ENCODE measurements around the gene RXRB. TPM values are rescaled to one million over a fixed set of nuclear protein-coding genes. Genes with fewer than 3 reads are reported as not detected.

Gene RXRB
- total RNA-seq, 3 donors from 2014 or later = 55.2 to 62.3 (median 60.8) TPM

GRCh38 chr6:33217246-33217645 lies 16.8 kb upstream of the RXRB start:
- no peak for DNase-seq
- Mint-ChIP-seq H3K4me3 (no peak overlapping the region), H3K27me3 (ENCODE audit: low read depth) (peaks cover 43% of the 10 kb centered on the region), H3K4me1 (ENCODE audit: low read depth) (peaks cover 19% of the 10 kb centered on the region), H3K9me3 (no peaks in the 10 kb centered on the region), H3K36me3 (ENCODE audit: insufficient read depth) (no peaks in the 10 kb centered on the region)
- ATAC-seq = no peak

DNA sequence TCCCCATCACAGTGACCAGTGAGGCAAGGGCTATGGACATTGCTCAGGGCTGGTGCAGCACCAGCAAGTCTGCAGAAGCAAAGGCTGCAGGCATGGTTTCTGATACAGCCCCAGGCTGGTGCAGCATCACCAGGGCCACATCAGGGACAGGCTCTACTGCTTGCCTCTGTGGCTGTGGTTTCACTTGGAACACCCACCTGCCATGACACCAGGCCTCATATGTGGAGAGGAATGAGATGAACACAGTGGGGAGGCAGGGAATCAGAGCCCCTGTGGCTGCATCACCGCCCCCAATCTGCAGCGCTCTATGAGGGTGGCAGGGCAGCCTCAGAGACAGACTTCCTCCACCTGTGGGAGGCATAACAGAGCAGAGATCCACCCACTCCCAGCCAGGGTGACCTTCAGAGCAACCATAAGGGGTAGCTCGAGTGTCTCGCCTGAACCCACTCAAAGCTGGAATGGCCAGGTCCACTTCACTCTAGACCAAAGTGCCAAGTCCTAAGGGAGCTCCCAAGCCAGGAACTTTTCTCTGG lies 15.7 kb upstream of the RXRB start:
- H3K36me3 Mint-ChIP-seq (ENCODE audit: insufficient read depth) = peaks cover 2% of the 10 kb centered on the region
- peaks cover 21% of the 10 kb centered on the region for H3K4me1 Mint-ChIP-seq (ENCODE audit: low read depth)
- ATAC-seq (no peak), DNase-seq (no peak)
- no peaks in the 10 kb centered on the region for H3K9me3 Mint-ChIP-seq
- H3K27me3 Mint-ChIP-seq (ENCODE audit: low read depth) = peaks cover 38% of the 10 kb centered on the region
- H3K4me3 Mint-ChIP-seq = no peak overlapping the region

DNA sequence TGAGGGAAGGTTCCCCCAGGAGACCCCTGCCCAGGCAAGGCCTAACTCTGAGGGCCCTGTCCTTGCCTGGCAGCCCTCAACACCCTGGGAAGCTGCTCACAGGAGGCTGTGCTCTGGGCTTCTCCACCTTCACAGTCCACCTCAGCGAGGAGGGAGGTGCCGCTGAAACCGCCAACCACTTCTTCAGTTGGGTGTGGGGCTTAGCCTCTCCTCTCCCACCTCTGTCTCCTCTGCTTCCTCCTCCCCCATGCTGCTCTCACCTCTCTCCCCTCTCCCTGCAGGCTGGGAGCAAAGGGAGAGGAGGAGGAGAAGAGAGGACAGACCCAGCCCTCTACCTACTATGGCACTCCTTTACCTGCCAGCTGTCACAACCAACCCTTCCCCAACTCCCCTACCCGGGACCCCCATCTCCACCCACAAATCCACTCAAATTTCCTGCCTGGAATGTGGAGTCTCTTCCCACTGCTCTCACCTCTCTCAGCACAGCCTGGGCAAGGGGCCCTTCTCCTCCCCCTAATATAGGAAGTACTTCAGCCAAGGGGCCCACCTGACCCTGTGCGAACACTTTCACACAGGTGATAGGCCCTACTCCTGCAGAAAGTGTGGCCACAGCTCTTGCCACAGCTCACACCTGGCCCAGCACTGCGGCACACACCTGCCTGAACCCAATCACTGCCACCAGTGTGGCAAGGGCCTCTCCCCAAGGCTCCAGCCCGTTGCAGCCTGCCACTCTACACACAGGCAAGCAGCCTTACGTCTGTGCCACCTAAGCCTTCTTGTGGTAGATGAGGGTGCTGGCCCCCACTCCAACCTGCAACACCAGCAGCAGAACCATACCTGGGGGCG lies 15.0 kb upstream of the RXRB start:
- Mint-ChIP-seq H3K27me3 (ENCODE audit: low read depth) (peaks cover 37% of the 10 kb centered on the region), H3K4me1 (ENCODE audit: low read depth) (peaks cover 21% of the 10 kb centered on the region), H3K36me3 (ENCODE audit: insufficient read depth) (peaks cover 8% of the 10 kb centered on the region), H3K4me3 (no peak overlapping the region), H3K9me3 (no peaks in the 10 kb centered on the region)
- no peak for DNase-seq
- no peak for ATAC-seq

DNA sequence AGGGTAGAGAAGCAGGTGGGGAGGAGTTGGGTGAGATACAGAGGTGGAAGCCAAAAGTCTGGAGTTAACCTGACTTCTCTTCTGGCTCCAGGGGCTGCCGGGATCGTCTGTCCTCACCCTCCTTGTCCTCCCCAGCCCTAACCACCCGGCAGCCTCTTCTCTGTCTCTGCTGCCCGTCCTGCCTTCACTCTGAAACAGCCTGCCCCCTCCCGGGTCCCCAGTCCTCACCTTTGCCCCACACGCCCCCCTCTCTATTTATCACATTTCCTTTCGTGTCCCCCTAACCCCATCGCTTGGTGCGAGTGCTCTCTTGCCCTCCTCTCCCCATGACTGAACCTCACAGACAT lies 13.5 kb upstream of the RXRB start:
- peaks cover 20% of the 10 kb centered on the region for H3K36me3 Mint-ChIP-seq (ENCODE audit: insufficient read depth)
- H3K27me3 Mint-ChIP-seq (ENCODE audit: low read depth) = peaks cover 27% of the 10 kb centered on the region
- DNase-seq (no peak), ATAC-seq (peak in 1 of 2 donors; percentile 2)
- H3K9me3 Mint-ChIP-seq = no peaks in the 10 kb centered on the region
- H3K4me3 Mint-ChIP-seq = peak overlapping the region; percentile 72
- peaks cover 30% of the 10 kb centered on the region for H3K4me1 Mint-ChIP-seq (ENCODE audit: low read depth)

GRCh38 chr6:33213166-33213988 lies 12.9 kb upstream of the RXRB start:
- H3K36me3 Mint-ChIP-seq (ENCODE audit: insufficient read depth) = peaks cover 20% of the 10 kb centered on the region
- peaks cover 22% of the 10 kb centered on the region for H3K27me3 Mint-ChIP-seq (ENCODE audit: low read depth)
- ATAC-seq (peak; percentile 27 to 42), DNase-seq (no peak)
- no peaks in the 10 kb centered on the region for H3K9me3 Mint-ChIP-seq
- H3K4me3 Mint-ChIP-seq = peak overlapping the region; percentile 72
- peaks cover 33% of the 10 kb centered on the region for H3K4me1 Mint-ChIP-seq (ENCODE audit: low read depth)

GRCh38 chr6:33212857-33213165 lies 12.3 kb upstream of the RXRB start:
- peaks cover 20% of the 10 kb centered on the region for H3K36me3 Mint-ChIP-seq (ENCODE audit: insufficient read depth)
- peaks cover 34% of the 10 kb centered on the region for H3K4me1 Mint-ChIP-seq (ENCODE audit: low read depth)
- no peak for DNase-seq
- peak overlapping the region; percentile 72 for H3K4me3 Mint-ChIP-seq
- no peak for ATAC-seq
- peaks cover 17% of the 10 kb centered on the region for H3K27me3 Mint-ChIP-seq (ENCODE audit: low read depth)
- H3K9me3 Mint-ChIP-seq = no peaks in the 10 kb centered on the region

DNA sequence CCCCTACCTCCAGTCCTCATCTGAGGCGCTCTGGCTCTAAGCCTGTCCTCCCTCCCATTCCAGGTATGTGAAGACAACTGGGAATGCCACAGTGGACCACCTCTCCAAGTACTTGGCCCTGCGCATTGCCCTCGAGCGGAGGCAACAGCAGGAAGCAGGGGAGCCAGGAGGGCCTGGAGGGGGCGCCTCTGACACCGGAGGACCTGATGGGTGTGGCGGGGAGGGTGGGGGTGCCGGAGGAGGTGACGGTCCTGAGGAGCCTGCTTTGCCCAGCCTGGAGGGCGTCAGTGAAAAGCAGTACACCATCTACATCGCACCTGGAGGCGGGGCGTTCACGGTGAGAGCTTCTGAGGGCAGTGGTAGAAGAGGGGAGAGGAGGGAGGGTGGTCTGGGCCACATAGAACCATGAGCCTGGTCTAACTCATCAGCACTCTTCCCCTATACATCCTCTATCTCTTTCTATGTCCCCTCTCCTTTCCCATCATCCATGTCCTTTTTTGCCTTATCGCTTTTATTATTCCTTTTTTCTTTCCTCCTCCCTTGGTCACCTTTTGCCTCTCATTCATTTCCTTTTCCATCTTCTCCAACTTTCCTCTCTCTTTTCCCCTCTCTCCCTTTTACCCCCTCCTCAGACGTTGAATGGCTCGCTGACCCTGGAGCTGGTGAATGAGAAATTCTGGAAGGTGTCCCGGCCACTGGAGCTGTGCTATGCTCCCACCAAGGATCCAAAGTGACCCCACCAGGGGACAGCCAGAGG lies 11.4 kb upstream of the RXRB start:
- Mint-ChIP-seq H3K4me3 (no peak overlapping the region), H3K4me1 (ENCODE audit: low read depth) (peaks cover 35% of the 10 kb centered on the region), H3K36me3 (ENCODE audit: insufficient read depth) (peaks cover 20% of the 10 kb centered on the region), H3K27me3 (ENCODE audit: low read depth) (peaks cover 17% of the 10 kb centered on the region), H3K9me3 (no peaks in the 10 kb centered on the region)
- no peak for ATAC-seq
- no peak for DNase-seq

DNA sequence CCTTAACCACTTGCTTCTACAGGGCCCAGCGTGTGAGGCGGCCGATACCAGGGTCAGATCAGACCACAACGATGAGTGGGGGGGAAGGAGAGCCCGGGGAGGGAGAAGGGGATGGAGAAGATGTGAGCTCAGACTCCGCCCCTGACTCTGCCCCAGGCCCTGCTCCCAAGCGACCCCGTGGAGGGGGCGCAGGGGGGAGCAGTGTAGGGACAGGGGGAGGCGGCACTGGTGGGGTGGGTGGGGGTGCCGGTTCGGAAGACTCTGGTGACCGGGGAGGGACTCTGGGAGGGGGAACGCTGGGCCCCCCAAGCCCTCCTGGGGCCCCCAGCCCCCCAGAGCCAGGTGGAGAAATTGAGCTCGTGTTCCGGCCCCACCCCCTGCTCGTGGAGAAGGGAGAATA lies 10.7 kb upstream of the RXRB start:
- H3K36me3 Mint-ChIP-seq (ENCODE audit: insufficient read depth) = peaks cover 20% of the 10 kb centered on the region
- ATAC-seq (no peak), DNase-seq (no peak)
- H3K4me1 Mint-ChIP-seq (ENCODE audit: low read depth) = peaks cover 39% of the 10 kb centered on the region
- H3K4me3 Mint-ChIP-seq = no peak overlapping the region
- H3K9me3 Mint-ChIP-seq = no peaks in the 10 kb centered on the region
- H3K27me3 Mint-ChIP-seq (ENCODE audit: low read depth) = peaks cover 15% of the 10 kb centered on the region

- Mint-ChIP-seq H3K4me1 (ENCODE audit: low read depth) (peaks cover 52% of the 10 kb centered on the region), H3K36me3 (ENCODE audit: insufficient read depth) (peaks cover 21% of the 10 kb centered on the region), H3K4me3 (peak overlapping the region; percentile 86), H3K27me3 (ENCODE audit: low read depth) (peaks cover 11% of the 10 kb centered on the region), H3K9me3 (no peaks in the 10 kb centered on the region)
- DNase-seq (no peak), ATAC-seq (no peak)
These were observed 9.4 kb upstream of the RXRB start for GRCh38 chr6:33209856-33210255.

DNA sequence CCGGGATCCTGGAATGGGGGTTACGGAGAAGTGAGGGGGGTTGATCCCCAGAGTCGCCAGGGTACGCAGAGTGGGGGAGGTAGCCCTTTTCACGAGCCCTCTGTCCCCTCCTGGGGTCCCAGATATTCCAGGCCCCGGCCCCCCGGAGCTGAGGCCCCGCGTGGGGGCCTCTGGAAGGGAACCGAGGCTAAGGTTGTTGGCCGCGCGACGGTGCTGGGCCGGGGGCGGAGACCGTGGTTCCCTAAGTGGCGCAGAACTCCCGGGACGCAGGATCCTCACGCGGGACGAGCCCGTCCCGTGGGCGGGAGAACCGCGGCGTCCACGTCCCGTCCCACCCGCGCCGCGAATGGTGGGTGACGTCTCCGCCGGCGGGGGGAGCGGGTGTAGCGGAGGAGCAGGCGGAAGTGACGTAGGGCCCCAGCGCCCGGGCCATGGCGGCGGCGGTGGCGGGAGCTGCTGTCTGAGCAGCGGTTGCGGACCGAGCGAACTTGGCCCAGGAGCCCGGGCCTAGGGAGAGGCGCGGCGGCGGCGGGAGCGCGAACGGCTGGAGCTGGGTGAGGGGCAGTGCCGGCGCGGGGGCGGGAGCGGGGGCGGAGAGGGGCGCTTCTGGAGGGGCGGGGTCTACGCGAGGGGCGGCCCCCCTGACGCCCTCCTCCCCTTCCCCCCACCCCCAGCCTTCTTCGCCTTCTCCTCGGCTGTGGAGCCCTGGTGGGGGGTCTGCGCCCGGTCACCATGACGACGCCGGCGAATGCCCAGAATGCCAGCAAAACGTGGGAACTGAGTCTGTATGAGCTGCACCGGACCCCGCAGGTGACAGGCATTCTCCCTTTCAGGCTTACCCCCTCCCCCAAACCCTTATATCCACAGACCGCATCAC lies 7.9 kb upstream of the RXRB start, which contains the start of gene RING1:
TSS of gene RING1 (plus strand) at position 410 of the 877 bp plus-strand sequence. CDS start at position 733, 323 bp downstream.
- H3K9me3 Mint-ChIP-seq = no peaks in the 10 kb centered on the region
- ATAC-seq (peak; percentile 48 to 59), DNase-seq (peak; percentile 86)
- peaks cover 6% of the 10 kb centered on the region for H3K27me3 Mint-ChIP-seq (ENCODE audit: low read depth)
- peak within 1 kb of the TSS; percentile 86 for H3K4me3 Mint-ChIP-seq
- peaks cover 28% of the 10 kb centered on the region for H3K36me3 Mint-ChIP-seq (ENCODE audit: insufficient read depth)
- peaks cover 53% of the 10 kb centered on the region for H3K4me1 Mint-ChIP-seq (ENCODE audit: low read depth)

DNA sequence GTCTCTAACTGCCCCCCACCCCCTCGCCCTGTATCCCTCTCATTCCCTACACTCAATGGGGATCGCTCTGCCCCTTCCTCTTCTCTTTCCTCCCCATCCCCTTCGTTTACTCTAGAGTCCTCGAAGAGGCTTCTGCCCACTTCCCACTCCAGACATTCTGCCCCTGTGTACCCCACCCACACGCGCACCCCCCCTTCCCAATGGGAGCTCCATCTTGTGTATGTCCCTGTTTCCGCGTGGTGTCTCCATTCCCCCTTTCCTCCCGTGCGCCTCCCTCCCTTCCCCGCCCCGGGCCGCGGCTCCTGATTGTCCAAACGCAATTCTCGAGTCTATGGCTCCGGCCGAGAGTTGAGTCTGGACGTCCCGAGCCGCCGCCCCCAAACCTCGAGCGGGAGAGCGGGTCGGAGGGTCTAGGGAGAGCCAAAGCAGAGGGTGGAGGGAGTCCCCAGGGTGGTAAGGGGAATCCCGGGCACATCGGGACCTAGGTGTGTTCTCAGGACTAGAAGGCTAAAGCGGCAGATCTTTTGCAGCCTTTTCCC lies 7.2 kb upstream of the RXRB start:
- no peak for ATAC-seq
- Mint-ChIP-seq H3K9me3 (no peaks in the 10 kb centered on the region), H3K4me3 (peak overlapping the region; percentile 86), H3K27me3 (ENCODE audit: low read depth) (no peaks in the 10 kb centered on the region), H3K4me1 (ENCODE audit: low read depth) (peaks cover 53% of the 10 kb centered on the region), H3K36me3 (ENCODE audit: insufficient read depth) (peaks cover 35% of the 10 kb centered on the region)
- DNase-seq = no peak

DNA sequence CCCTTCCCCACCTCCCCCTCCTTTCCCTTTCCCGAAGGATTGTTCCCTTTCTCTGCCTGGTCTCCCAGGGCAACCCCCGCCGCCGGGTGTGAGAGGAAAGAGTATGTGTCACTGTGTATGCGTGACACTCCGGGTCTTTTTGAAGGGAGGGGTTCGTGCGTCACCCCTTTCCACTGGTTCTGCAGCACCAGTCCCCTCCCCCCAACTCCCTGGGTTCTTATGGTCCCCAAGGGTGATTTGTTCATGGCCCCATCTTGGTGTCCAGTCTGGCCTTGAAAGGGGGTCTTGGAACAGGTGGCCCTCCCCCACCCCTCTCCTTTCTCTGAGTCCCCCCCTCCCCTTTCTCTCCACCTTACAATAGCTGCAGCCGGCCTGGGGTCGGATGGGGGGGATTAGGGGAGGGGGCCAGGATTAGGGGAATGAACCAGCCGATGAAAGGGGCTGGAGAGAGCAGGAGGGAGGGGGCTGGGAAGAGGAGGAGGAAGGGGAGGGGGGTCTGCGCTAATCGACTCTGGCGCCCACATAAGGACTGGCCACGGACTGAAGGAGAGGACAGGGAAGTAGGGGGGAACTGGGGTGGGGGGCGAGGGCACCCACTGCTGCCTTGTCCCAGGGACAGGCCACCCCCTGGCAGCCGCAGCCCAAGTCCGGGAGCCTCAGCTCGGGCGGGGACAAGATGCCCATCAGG lies 6.5 kb upstream of the RXRB start:
- Mint-ChIP-seq H3K4me3 (peak overlapping the region; percentile 86), H3K4me1 (ENCODE audit: low read depth) (peaks cover 56% of the 10 kb centered on the region), H3K36me3 (ENCODE audit: insufficient read depth) (peaks cover 39% of the 10 kb centered on the region), H3K9me3 (no peaks in the 10 kb centered on the region), H3K27me3 (ENCODE audit: low read depth) (no peaks in the 10 kb centered on the region)
- no peak for ATAC-seq
- no peak for DNase-seq

Data from activated T-cell treated with anti-CD3 and anti-CD28 coated beads, Interleukin-2, amount 50 U/mL, for 4 hours (primary cell).